K562 (cell line): ENCODE results near the gene GIMAP7. TPM values are rescaled to one million over a fixed set of nuclear protein-coding genes. Genes with fewer than 3 reads are reported as not detected.

ENCODE experiments used
- ATAC-seq: fragments of 200-7000 bp; cut with Tn5 transposase; 3 replicates; pipeline ENCODE4 v1.9.1; 2020; ENCODE audit warnings: moderate library complexity
- BruUV-seq: library from RNA; stranded (reverse); fragments of 400-500 nt; replicated peaks from 2 replicates; lab custom pipeline; 2021; lab: Mats Ljungman, UMichigan
- CTCF ChIA-PET: fragments of 300-600 bp; formaldehyde crosslinking; extraction: SDS; loops from one replicate; lab custom pipeline; 2021; ENCODE audit warnings: low intra/inter-chr PET ratio; lab: Yijun Ruan, JAX
- POLR2A ChIA-PET: fragments of 300-600, 350-650 bp; sonication (Branson Sonifier 250); formaldehyde crosslinking; extraction: SDS; loops from one replicate; lab custom pipeline; 2021; ENCODE audit warnings: antibody characterized with exemption, inconsistent platforms; lab: Yijun Ruan, JAX
- DNase-seq, 4 experiments: peaks; one replicate each; pipeline versions ENCODE4 v3.0.0 to v3.0.0-alpha.2; 2011 to 2018; ENCODE audit warnings: low spot score in 3 of 4, mixed read lengths in 3 of 4; ENCODE audit errors: extremely low read depth in 1 of 4
- FAIRE-seq: peaks from 2 replicates; lab custom pipeline; 2011; peaks lifted over from hg19 to GRCh38; lab: Jason Lieb, UNC
- H2AFZ ChIP-seq: 2 replicates; pipeline ENCODE4 v1.6.0; 2011; ENCODE audit warnings: low read depth, low read length, control low read depth, inconsistent platforms
- H3K27ac ChIP-seq: fragments of 200-600 bp; 3 replicates; pipeline ENCODE4 v1.8.0; 2011; ENCODE audit warnings: low read depth, mild to moderate bottlenecking, control low read depth, inconsistent platforms, low read length, moderate library complexity, mixed read lengths; ENCODE audit errors: extremely low read depth
- H3K27me3 ChIP-seq, 2 experiments: fragments of 300-600 bp in 1 of 2; 2 replicates in 1 of 2; 3 replicates in 1 of 2; pipeline versions ENCODE4 v1.6.0 to v1.8.0; 2011; ENCODE audit warnings: inconsistent platforms in 2 of 2, low read length in 2 of 2, mild to moderate bottlenecking in 1 of 2, mixed read lengths in 1 of 2, moderate library complexity in 1 of 2; ENCODE audit not compliant: control insufficient read depth in 2 of 2, insufficient read depth in 2 of 2
- H3K36me3 ChIP-seq: fragments of 300-600 bp; 3 replicates; pipeline ENCODE4 v1.8.0; 2011; ENCODE audit warnings: mild to moderate bottlenecking, low read length, inconsistent platforms; ENCODE audit not compliant: control insufficient read depth, insufficient read depth
- H3K4me1 ChIP-seq, 2 experiments: fragments of 200-600 bp in 1 of 2; replicated peaks in 1 of 2; 2 replicates in 1 of 2; 3 replicates in 1 of 2; pipeline versions ENCODE4 v1.5.1 to v1.8.0; 2011; ENCODE audit warnings: inconsistent platforms in 2 of 2, low read length in 2 of 2, mild to moderate bottlenecking in 1 of 2, mixed read lengths in 1 of 2, moderate library complexity in 1 of 2; ENCODE audit not compliant: control insufficient read depth in 2 of 2, insufficient read depth in 2 of 2
- H3K4me2 ChIP-seq: 2 replicates; pipeline ENCODE4 v1.6.1; 2011; ENCODE audit warnings: low read length, control low read depth, inconsistent platforms, mixed read lengths; ENCODE audit not compliant: insufficient read depth
- H3K4me3 ChIP-seq: fragments of 200-600 bp; sonication (generic), shearing (Covaris generic); 2 replicates; pipeline ENCODE4 v1.5.1; 2016; ENCODE audit warnings: control low read depth, inconsistent platforms
- H3K79me2 ChIP-seq: fragments of 200-600 bp; 3 replicates; pipeline ENCODE4 v1.8.0; 2011; ENCODE audit warnings: low read length, inconsistent platforms; ENCODE audit not compliant: control insufficient read depth, insufficient read depth
- H3K9ac ChIP-seq, 2 experiments: 2 replicates each; pipeline versions ENCODE4 v1.6.0 to v1.6.1; 2011; ENCODE audit warnings: low read depth in 2 of 2, low read length in 2 of 2, control low read depth in 1 of 2, inconsistent platforms in 1 of 2, mild to moderate bottlenecking in 1 of 2, mixed read lengths in 1 of 2; ENCODE audit not compliant: insufficient read depth in 1 of 2
- H3K9me1 ChIP-seq: one replicate; pipeline ENCODE4 v1.6.0; 2011; ENCODE audit warnings: inconsistent platforms, mild to moderate bottlenecking, low read length, moderate library complexity; ENCODE audit not compliant: control insufficient read depth, insufficient read depth
- H3K9me3 ChIP-seq: replicated peaks from 2 replicates; pipeline ENCODE4 v1.5.1; 2011; ENCODE audit warnings: low read depth, low read length, inconsistent platforms; ENCODE audit not compliant: control insufficient read depth, insufficient read depth
- H4K20me1 ChIP-seq: replicated peaks from 2 replicates; pipeline ENCODE4 v1.6.1; 2011; ENCODE audit warnings: low read length, inconsistent platforms, mixed read lengths; ENCODE audit not compliant: control insufficient read depth, insufficient read depth
- ETV1 ChIP-seq: fragments of 450-650 bp; conservative IDR thresholded peaks from 2 replicates; pipeline ENCODE4 v1.6.1; 2016; ENCODE audit warnings: missing genetic modification characterization, control low read depth, low read depth, missing compliant biosample characterization
- FOXJ3 ChIP-seq: sonication (generic); formaldehyde crosslinking; IDR thresholded peaks from 2 replicates; pipeline ENCODE4 v1.4.0; 2020; ENCODE audit warnings: mild to moderate bottlenecking, missing genetic modification reagents
- GATAD2A ChIP-seq: fragments of 450-650 bp; IDR thresholded peaks from 2 replicates; pipeline ENCODE4 v1.6.1; 2017
- ILF3 ChIP-seq: fragments of 450-650 bp; IDR thresholded peaks from 2 replicates; pipeline ENCODE4 v1.6.1; 2018; ENCODE audit warnings: antibody characterized with exemption, mild to moderate bottlenecking, moderate library complexity, borderline replicate concordance
- LCOR ChIP-seq: sonication (generic); formaldehyde crosslinking; IDR thresholded peaks from 2 replicates; pipeline ENCODE4 v1.8.0; 2022; ENCODE audit warnings: mild to moderate bottlenecking, missing genetic modification reagents
- MEF2D ChIP-seq: conservative IDR thresholded peaks from 2 replicates; pipeline ENCODE4 v1.6.1; 2016; ENCODE audit warnings: low read depth, missing genetic modification characterization, missing compliant biosample characterization
- MYC ChIP-seq, 2 experiments: fragments of 250-450 bp in 1 of 2; sonication (Bioruptor Pico) in 1 of 2; IDR thresholded peaks; 2 replicates each; pipeline versions ENCODE4 v1.5.1 to v1.6.1; 2012 to 2021; ENCODE audit warnings: low read depth in 2 of 2, borderline replicate concordance in 1 of 2, improper control_type of control experiment in 1 of 2, low read length in 1 of 2, mild to moderate bottlenecking in 1 of 2, moderate library complexity in 1 of 2
- PHF20 ChIP-seq: fragments of 450-650 bp; IDR thresholded peaks from 2 replicates; pipeline ENCODE4 v1.6.1; 2018; ENCODE audit not compliant: partially characterized antibody
- SAFB2 ChIP-seq: fragments of 200-400 bp; formaldehyde crosslinking; IDR thresholded peaks from 2 replicates; pipeline ENCODE4 v1.6.1; 2018; ENCODE audit warnings: borderline replicate concordance, low read length, low read depth, moderate library complexity; ENCODE audit not compliant: severe bottlenecking
- SMARCE1 ChIP-seq: fragments of 450-650 bp; IDR thresholded peaks from 2 replicates; pipeline ENCODE4 v1.7.1; 2016; ENCODE audit warnings: mild to moderate bottlenecking
- SMC3 ChIP-seq: conservative IDR thresholded peaks from 2 replicates; pipeline ENCODE4 v1.6.1; 2011; ENCODE audit warnings: low read depth, low read length, improper control_type of control experiment; ENCODE audit not compliant: insufficient read depth
- SNRNP70 ChIP-seq: fragments of 200-400 bp; formaldehyde crosslinking; optimal IDR thresholded peaks from 2 replicates; pipeline ENCODE3; 2017; ENCODE audit warnings: low read depth, low read length
- STAT5B ChIP-seq: fragments of 250-450 bp; sonication (Bioruptor Pico); IDR thresholded peaks from 2 replicates; pipeline ENCODE4 v1.8.0; 2021; ENCODE audit warnings: mild to moderate bottlenecking, inconsistent platforms
- ZNF12 ChIP-seq: sonication (generic); formaldehyde crosslinking; IDR thresholded peaks from 2 replicates; pipeline ENCODE4 v1.4.0; 2020; ENCODE audit warnings: mild to moderate bottlenecking, missing genetic modification reagents
- ZNF561 ChIP-seq: fragments of 450-650 bp; formaldehyde crosslinking; conservative IDR thresholded peaks from 2 replicates; pipeline ENCODE4 v1.4.0; 2020; ENCODE audit warnings: mild to moderate bottlenecking, moderate library complexity
- WGBS: fragments of 100-300 bp; shearing (Covaris generic); methylation state at CpG from one replicate; pipeline ENCODE4 v1.1.6; 2016; ENCODE audit warnings: low coverage, mixed read lengths; ENCODE audit not compliant: insufficient coverage; ENCODE audit errors: missing lambda C conversion rate; 5-methylcytosine and 5-hydroxymethylcytosine counted together
- in situ Hi-C: fragments of 300-500 bp; cut with MboI; formaldehyde crosslinking; loops from 4 replicates; pipeline ENCODE4 v1.15.0; 2018; ENCODE audit warnings: inconsistent platforms, mixed read lengths
- intact Hi-C: fragments of 100-400 bp; cut with micrococcal nuclease; formaldehyde crosslinking; loops from 2 replicates; pipeline ENCODE4 v1.14.2; 2022
- polyA plus RNA-seq, 8 experiments: library from polyadenylated mRNA; depleted of rRNA in 4 of 8; stranded (reverse) in 5 of 8; unstranded in 3 of 8; fragments of >200 nt; fragmentation: Nextera tagmentation in 2 of 8; fragmentation: Illumina TruSeq in 1 of 8; extraction: Ambion mirVana in 2 of 8; extraction: Trizol in 1 of 8; gene quantifications; 2 replicates each; pipeline versions ENCODE4 v1.2.1 to v1.2.3, GENCODE V29; 2011 to 2014; ENCODE audit warnings: inconsistent platforms in 1 of 8, missing spikeins in 1 of 8
- total RNA-seq, 7 experiments: library from RNA; depleted of rRNA in 6 of 7; stranded (reverse); fragments of >200 nt in 6 of 7; fragmentation: Illumina TruSeq in 2 of 7; extraction: Trizol in 2 of 7; gene quantifications; 2 replicates each; pipeline versions ENCODE4 v1.2.1 to v1.2.3, GENCODE V29; 2011 to 2021; ENCODE audit warnings: low replicate concordance in 1 of 7
- TF ChIP-seq, protein P1 (sequence below): IDR thresholded peaks from 2 replicates; pipeline ENCODE4 v1.6.1; 2016; ENCODE audit warnings: missing genetic modification characterization, missing compliant biosample characterization
- TF ChIP-seq, protein P2 (sequence below): sonication (generic); formaldehyde crosslinking; IDR thresholded peaks from 2 replicates; pipeline ENCODE4 v1.8.0; 2023; ENCODE audit warnings: missing genetic modification reagents, mild to moderate bottlenecking, borderline replicate concordance

GIMAP7 gene
- total and polyA plus RNA-seq, 9 of the 15 experiments (the other 6 are each of a cell fraction or from before 2014, with no cell fraction given), result 0.42 TPM; not detected in 8

GRCh38 chr7:150513758-150514157 lies 914 bp upstream of the GIMAP7 start:
- POLR2A ChIA-PET, result interaction anchor here (0.7 to 1.7 kb wide), 2 partner anchors 16 to 32 kb away, joined by 3 to 4 read pairs; no protein-coding TSS in a partner anchor
- intact Hi-C loops (no loop called here), in situ Hi-C loops (no loop called here)
- Histone ChIP-seq H3K9me1 (no peaks in the 10 kb centered on the region), H3K4me3 (no peak overlapping the region), H3K9me3 (no peaks in the 10 kb centered on the region), H3K4me1 (no peaks in the 10 kb centered on the region), H3K79me2 (no peaks in the 10 kb centered on the region), H3K9ac (no peak overlapping the region), H3K4me2 (no peak overlapping the region), H3K27me3 (peaks cover 14 to 16% of the 10 kb centered on the region in 2 experiments; a peak in 4 of 5 replicates), H4K20me1 (no peaks in the 10 kb centered on the region), H3K36me3 (no peaks in the 10 kb centered on the region), H2AFZ (no peak overlapping the region), H3K27ac (no peak overlapping the region)
- BruUV-seq, result no TSS peak
- DNase-seq (no peak), FAIRE-seq (no peak), ATAC-seq (no peak)
- WGBS, result 0% methylated on average over 17 of the region's 17 CpGs
- no peak for TF ChIP-seq ZNF561 (CRISPR knock-in tag)
- no peak for TF ChIP-seq PHF20
- TF ChIP-seq LCOR, result no peak
- TF ChIP-seq STAT5B, result no peak
- no peak for TF ChIP-seq SNRNP70
- no peak for TF ChIP-seq SMC3
- TF ChIP-seq MYC (IDR thresholded peaks at IDR 0.05; ENCODE audit: low read depth, low read length), result no peak
- no peak for TF ChIP-seq MYC (CRISPR knock-in tag; IDR thresholded peaks at IDR 0.05; ENCODE audit: borderline replicate concordance, low read depth)
- TF ChIP-seq ZNF12 (CRISPR knock-in tag), result no peak
- no peak for TF ChIP-seq MEF2D (tag)
- TF ChIP-seq, protein P1, sequence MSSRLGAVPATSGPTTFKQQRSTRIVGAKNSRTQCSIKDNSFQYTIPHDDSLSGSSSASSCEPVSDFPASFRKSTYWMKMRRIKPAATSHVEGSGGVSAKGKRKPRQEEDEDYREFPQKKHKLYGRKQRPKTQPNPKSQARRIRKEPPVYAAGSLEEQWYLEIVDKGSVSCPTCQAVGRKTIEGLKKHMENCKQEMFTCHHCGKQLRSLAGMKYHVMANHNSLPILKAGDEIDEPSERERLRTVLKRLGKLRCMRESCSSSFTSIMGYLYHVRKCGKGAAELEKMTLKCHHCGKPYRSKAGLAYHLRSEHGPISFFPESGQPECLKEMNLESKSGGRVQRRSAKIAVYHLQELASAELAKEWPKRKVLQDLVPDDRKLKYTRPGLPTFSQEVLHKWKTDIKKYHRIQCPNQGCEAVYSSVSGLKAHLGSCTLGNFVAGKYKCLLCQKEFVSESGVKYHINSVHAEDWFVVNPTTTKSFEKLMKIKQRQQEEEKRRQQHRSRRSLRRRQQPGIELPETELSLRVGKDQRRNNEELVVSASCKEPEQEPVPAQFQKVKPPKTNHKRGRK, result no peak
- TF ChIP-seq, protein P2, sequence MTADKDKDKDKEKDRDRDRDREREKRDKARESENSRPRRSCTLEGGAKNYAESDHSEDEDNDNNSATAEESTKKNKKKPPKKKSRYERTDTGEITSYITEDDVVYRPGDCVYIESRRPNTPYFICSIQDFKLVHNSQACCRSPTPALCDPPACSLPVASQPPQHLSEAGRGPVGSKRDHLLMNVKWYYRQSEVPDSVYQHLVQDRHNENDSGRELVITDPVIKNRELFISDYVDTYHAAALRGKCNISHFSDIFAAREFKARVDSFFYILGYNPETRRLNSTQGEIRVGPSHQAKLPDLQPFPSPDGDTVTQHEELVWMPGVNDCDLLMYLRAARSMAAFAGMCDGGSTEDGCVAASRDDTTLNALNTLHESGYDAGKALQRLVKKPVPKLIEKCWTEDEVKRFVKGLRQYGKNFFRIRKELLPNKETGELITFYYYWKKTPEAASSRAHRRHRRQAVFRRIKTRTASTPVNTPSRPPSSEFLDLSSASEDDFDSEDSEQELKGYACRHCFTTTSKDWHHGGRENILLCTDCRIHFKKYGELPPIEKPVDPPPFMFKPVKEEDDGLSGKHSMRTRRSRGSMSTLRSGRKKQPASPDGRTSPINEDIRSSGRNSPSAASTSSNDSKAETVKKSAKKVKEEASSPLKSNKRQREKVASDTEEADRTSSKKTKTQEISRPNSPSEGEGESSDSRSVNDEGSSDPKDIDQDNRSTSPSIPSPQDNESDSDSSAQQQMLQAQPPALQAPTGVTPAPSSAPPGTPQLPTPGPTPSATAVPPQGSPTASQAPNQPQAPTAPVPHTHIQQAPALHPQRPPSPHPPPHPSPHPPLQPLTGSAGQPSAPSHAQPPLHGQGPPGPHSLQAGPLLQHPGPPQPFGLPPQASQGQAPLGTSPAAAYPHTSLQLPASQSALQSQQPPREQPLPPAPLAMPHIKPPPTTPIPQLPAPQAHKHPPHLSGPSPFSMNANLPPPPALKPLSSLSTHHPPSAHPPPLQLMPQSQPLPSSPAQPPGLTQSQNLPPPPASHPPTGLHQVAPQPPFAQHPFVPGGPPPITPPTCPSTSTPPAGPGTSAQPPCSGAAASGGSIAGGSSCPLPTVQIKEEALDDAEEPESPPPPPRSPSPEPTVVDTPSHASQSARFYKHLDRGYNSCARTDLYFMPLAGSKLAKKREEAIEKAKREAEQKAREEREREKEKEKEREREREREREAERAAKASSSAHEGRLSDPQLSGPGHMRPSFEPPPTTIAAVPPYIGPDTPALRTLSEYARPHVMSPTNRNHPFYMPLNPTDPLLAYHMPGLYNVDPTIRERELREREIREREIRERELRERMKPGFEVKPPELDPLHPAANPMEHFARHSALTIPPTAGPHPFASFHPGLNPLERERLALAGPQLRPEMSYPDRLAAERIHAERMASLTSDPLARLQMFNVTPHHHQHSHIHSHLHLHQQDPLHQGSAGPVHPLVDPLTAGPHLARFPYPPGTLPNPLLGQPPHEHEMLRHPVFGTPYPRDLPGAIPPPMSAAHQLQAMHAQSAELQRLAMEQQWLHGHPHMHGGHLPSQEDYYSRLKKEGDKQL (CRISPR knock-in tag), result no peak
- TF ChIP-seq ILF3, result no peak
- no peak for TF ChIP-seq GATAD2A
- TF ChIP-seq FOXJ3, result no peak
- no peak for TF ChIP-seq ETV1
- TF ChIP-seq SAFB2, result no peak
- no peak for TF ChIP-seq SMARCE1
- CTCF ChIA-PET, result no interaction called here
